Adrenal gland (tissue), 12 donors: ENCODE measurements around the gene DYNLT2. TPM values are rescaled to one million over a fixed set of nuclear protein-coding genes. Genes with fewer than 3 reads are reported as not detected.

Source experiments
- DNase-seq, 7 donors: peaks; one replicate each; pipeline ENCODE4 v3.0.0-alpha.2; 2019 to 2020
- H3K27ac ChIP-seq, 5 donors: fragments of 200-600 bp; sonication (generic) in 4 of 5; 1 replicate in 3 of 5; 2 replicates in 2 of 5; pipeline versions ENCODE4 v1.5.1 to v1.8.0; 2016 to 2020; ENCODE audit warnings: mild to moderate bottlenecking in 1 of 5
- H3K27me3 ChIP-seq: fragments of 200-600 bp; 2 replicates; pipeline ENCODE4 v1.8.0; 2021
- H3K36me3 ChIP-seq, 2 donors: fragments of 200-600 bp; replicated peaks in 1 of 2; 1 replicate in 1 of 2; 2 replicates in 1 of 2; pipeline versions ENCODE4 v1.5.1 to v1.8.0; 2018 to 2022
- H3K4me1 ChIP-seq, 2 donors: fragments of 200-600 bp; replicated peaks in 1 of 2; 1 replicate in 1 of 2; 2 replicates in 1 of 2; pipeline versions ENCODE4 v1.5.1 to v1.8.0; 2018 to 2021
- H3K4me3 ChIP-seq, 4 donors: fragments of 200-600 bp; sonication (generic) in 3 of 4; one replicate each; pipeline ENCODE4 v1.5.1; 2016 to 2018
- H3K9me3 ChIP-seq, 3 donors: fragments of 200-600 bp; sonication (generic) in 1 of 3; replicated peaks in 1 of 3; 1 replicate in 2 of 3; 2 replicates in 1 of 3; pipeline versions ENCODE4 v1.5.1 to v1.8.0; 2016 to 2021
- CTCF ChIP-seq, 6 experiments: fragments of 450-650 bp in 4 of 6; fragments of 200-600 bp in 2 of 6; sonication (generic) in 1 of 6; IDR thresholded peaks; 1 replicate in 5 of 6; 2 replicates in 1 of 6; pipeline versions ENCODE4 v1.5.1 to v1.8.0; 2016 to 2021; ENCODE audit warnings: antibody characterized with exemption in 6 of 6, mild to moderate bottlenecking in 2 of 6, moderate library complexity in 1 of 6
- POLR2A ChIP-seq, 2 donors: fragments of 450-650 bp; IDR thresholded peaks; one replicate each; pipeline ENCODE4 v1.6.1; 2017; ENCODE audit warnings: antibody characterized with exemption in 2 of 2, mild to moderate bottlenecking in 2 of 2, moderate library complexity in 1 of 2
- WGBS, 4 donors: extraction: QIAGEN DNeasy Blood & Tissue Kit in 2 of 4; methylation state at CpG; one replicate each; pipeline versions ENCODE4 v1.1.5 to v1.1.7; 2013 to 2017; 5-methylcytosine and 5-hydroxymethylcytosine counted together
- intact Hi-C, 2 donors: fragments of 100-400 bp; cut with DNase I; formaldehyde crosslinking; loops; one replicate each; pipeline versions ENCODE4 v1.14.1 to v1.15.0; 2022 to 2023
- polyA plus RNA-seq, 3 donors: library from polyadenylated mRNA; stranded (reverse); fragments of 200-250 nt in 2 of 3; fragments of 350-450 nt in 1 of 3; fragmentation: Illumina TruSeq in 1 of 3; extraction: RNeasy Lipid Tissue Mini Kit (QIAGEN cat#74804) in 1 of 3; gene quantifications; one replicate each; pipeline ENCODE4 v1.2.3, GENCODE V29; 2013 to 2014
- total RNA-seq, 9 donors: library from RNA; depleted of rRNA in 4 of 9; stranded (reverse); fragments of >200 nt in 4 of 9; fragments of 120-200 nt in 1 of 9; fragmentation: NEBNext Ultra II Directional in 1 of 9; extraction: Animal tissue kit (Norgen Biotek cat#: 25700) in 1 of 9; gene quantifications; one replicate each; pipeline versions ENCODE4 v1.1.0 to v1.2.4, GENCODE V29; 2013 to 2023
- donor health status: healthy with polysubstance abuse.
- donor health status: Bipolar disorder and iron deficiency.
- donor health status: DM: yes; HTN: yes; CAD: no.
- donor health status: DM: no; HTN: no; CAD: no.
- donor health status: DM: no; HTN: no; CAD: no.
- donor health status: DM: yes; HTN: yes; CAD: no.

Gene DYNLT2
- total and polyA plus RNA-seq, 12 donors, result 0.14 to 4.6 (median 1.7) TPM

- Histone ChIP-seq H3K9me3 (no peaks in the 10 kb centered on the region), H3K4me1 (peaks cover 0 to 6% of the 10 kb centered on the region in 2 donors), H3K27ac (no peak overlapping the region), H3K36me3 (peaks cover 0 to 57% of the 10 kb centered on the region in 2 donors), H3K27me3 (no peaks in the 10 kb centered on the region), H3K4me3 (no peak overlapping the region)
- TF ChIP-seq POLR2A (IDR thresholded peaks at IDR 0.05) (no peak), CTCF (IDR thresholded peaks at IDR 0.05) (no peak)
- WGBS, 4 donors, result 60 to 80% (median 69%) methylated on average over 3 of the region's 3 CpGs
- DNase-seq, result no peak
- intact Hi-C loops, result no loop called here
Measured at GRCh38 chr6:169710009-169710408, 41.4 kb downstream of the DYNLT2 start.

GRCh38 chr6:169709293-169709692, 42.1 kb downstream of the DYNLT2 start:
- Histone ChIP-seq H3K36me3 (peaks cover 0 to 50% of the 10 kb centered on the region in 2 donors), H3K4me3 (no peak overlapping the region), H3K4me1 (peaks cover 0 to 13% of the 10 kb centered on the region in 2 donors), H3K27me3 (no peaks in the 10 kb centered on the region), H3K9me3 (no peaks in the 10 kb centered on the region), H3K27ac (no peak overlapping the region)
- intact Hi-C loops, result no loop called here
- TF ChIP-seq POLR2A (IDR thresholded peaks at IDR 0.05) (no peak), CTCF (IDR thresholded peaks at IDR 0.05) (no peak)
- no peak for DNase-seq

GRCh38 chr6:169707772-169708171, 43.6 kb downstream of the DYNLT2 start:
- intact Hi-C loops, result no loop called here
- Histone ChIP-seq H3K36me3 (peaks cover 0 to 39% of the 10 kb centered on the region in 2 donors), H3K27me3 (no peaks in the 10 kb centered on the region), H3K4me1 (peaks cover 10 to 28% of the 10 kb centered on the region in 2 donors), H3K4me3 (no peak overlapping the region), H3K9me3 (no peaks in the 10 kb centered on the region), H3K27ac (no peak overlapping the region)
- 81 to 91% (median 89%) methylated on average over 2 of the region's 2 CpGs for WGBS, 4 donors
- TF ChIP-seq POLR2A (IDR thresholded peaks at IDR 0.05) (no peak), CTCF (IDR thresholded peaks at IDR 0.05) (no peak)
- no peak for DNase-seq

- H3K4me1 ChIP-seq, result peaks cover 19 to 39% of the 10 kb centered on the region in 2 donors
- TF ChIP-seq POLR2A (IDR thresholded peaks at IDR 0.05) (no peak), CTCF (IDR thresholded peaks at IDR 0.05) (no peak)
Measured at GRCh38 chr6:169702840-169703246, 48.5 kb downstream of the DYNLT2 start.

More at GRCh38 chr6:169702840-169703246, 48.5 kb downstream of the DYNLT2 start:
- Histone ChIP-seq H3K9me3 (no peaks in the 10 kb centered on the region), H3K4me3 (peak overlapping the region in 3 of 4 donors; percentile 37 to 88 (median 80)), H3K36me3 (peaks cover 0 to 3% of the 10 kb centered on the region in 2 donors), H3K27ac (peak overlapping the region in 4 of 5 donors; percentile 82 to 98 (median 92)), H3K27me3 (no peaks in the 10 kb centered on the region)
- WGBS, 4 donors, result 3 to 12% (median 5%) methylated on average over 4 to 22 of the region's 22 CpGs
- DNase-seq, result no peak
- intact Hi-C loops, result no loop called here
